Measurements from ENCODE around the gene KPNA1. TPM values are rescaled to one million over a fixed set of nuclear protein-coding genes. Genes with fewer than 3 reads are reported as not detected.
A peak's percentile ranks its signal among the peaks of the same experiment; 100 is the strongest.

The KPNA1 gene
- total RNA-seq, 1 donor from 2014 or later = 82.5 TPM

DNA sequence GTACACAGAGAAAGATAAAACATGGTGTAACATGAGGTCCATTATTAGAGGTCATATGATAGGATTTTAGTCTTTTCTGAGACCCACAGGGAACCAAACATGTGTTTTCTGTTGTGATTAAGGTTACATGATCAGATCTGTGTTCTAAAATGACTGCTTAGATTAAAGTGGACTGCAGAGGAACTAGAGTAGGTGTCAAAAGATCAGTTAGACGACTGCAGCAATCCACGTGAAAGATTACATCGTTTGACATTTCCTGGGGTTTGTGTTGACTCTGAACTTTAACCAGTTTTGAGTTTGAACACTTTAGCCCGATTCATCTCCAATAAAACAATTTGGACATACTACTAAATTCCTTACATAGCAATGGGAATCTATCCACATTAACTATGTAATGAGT is 136.8 kb downstream of the KPNA1 start:
- no peak overlapping the region for H3K4me3 Mint-ChIP-seq (ENCODE audit: low read depth)

DNA sequence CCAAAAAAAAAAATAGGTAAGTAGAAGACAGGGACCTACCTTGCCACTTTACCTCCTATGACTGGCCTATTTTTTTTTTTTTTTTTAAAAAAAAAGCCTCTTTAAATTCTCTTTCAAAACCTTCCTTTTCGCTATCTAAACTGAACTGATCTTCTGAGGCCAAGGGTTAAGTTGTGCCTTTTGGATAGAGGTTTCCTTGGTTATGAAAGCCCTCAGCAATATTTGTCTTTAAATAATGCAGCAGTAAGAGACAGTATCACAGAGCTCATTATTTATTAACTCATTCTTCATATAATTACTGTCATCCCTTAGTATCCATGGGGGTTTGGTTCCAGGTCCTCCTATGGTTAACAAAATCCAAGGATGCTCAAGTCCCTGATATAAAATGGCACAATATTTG is 140.7 kb downstream of the KPNA1 start:
- Mint-ChIP-seq H3K36me3 (ENCODE audit: insufficient read depth) (peaks cover 11% of the 10 kb centered on the region), H3K4me1 (ENCODE audit: low read depth) (peaks cover 2% of the 10 kb centered on the region), H3K9me3 (ENCODE audit: low read depth) (no peaks in the 10 kb centered on the region), H3K27ac (no peak overlapping the region), H3K4me3 (ENCODE audit: low read depth) (no peak overlapping the region), H3K27me3 (no peaks in the 10 kb centered on the region)
- DNase-seq (ENCODE audit: low spot score, unreplicated experiment) = no peak
- TF ChIP-seq, protein P1, sequence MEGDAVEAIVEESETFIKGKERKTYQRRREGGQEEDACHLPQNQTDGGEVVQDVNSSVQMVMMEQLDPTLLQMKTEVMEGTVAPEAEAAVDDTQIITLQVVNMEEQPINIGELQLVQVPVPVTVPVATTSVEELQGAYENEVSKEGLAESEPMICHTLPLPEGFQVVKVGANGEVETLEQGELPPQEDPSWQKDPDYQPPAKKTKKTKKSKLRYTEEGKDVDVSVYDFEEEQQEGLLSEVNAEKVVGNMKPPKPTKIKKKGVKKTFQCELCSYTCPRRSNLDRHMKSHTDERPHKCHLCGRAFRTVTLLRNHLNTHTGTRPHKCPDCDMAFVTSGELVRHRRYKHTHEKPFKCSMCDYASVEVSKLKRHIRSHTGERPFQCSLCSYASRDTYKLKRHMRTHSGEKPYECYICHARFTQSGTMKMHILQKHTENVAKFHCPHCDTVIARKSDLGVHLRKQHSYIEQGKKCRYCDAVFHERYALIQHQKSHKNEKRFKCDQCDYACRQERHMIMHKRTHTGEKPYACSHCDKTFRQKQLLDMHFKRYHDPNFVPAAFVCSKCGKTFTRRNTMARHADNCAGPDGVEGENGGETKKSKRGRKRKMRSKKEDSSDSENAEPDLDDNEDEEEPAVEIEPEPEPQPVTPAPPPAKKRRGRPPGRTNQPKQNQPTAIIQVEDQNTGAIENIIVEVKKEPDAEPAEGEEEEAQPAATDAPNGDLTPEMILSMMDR (IDR thresholded peaks at IDR 0.05; ENCODE audit: unreplicated experiment) = no peak

More for the DNA sequence above, 136.8 kb downstream of the KPNA1 start:
- peaks cover 9% of the 10 kb centered on the region for H3K4me1 Mint-ChIP-seq (ENCODE audit: low read depth)
- H3K27me3 Mint-ChIP-seq = no peaks in the 10 kb centered on the region
- H3K9me3 Mint-ChIP-seq (ENCODE audit: low read depth) = no peaks in the 10 kb centered on the region
- TF ChIP-seq, protein P1 (IDR thresholded peaks at IDR 0.05; ENCODE audit: unreplicated experiment) = no peak
- H3K36me3 Mint-ChIP-seq (ENCODE audit: insufficient read depth) = peaks cover 6% of the 10 kb centered on the region
- H3K27ac Mint-ChIP-seq = peak overlapping the region; percentile 50
- DNase-seq (ENCODE audit: low spot score, unreplicated experiment) = no peak

Other genes starting within 250 kb of the KPNA1 start
- not detected in 2 replicates for gene CSTA, start 189.7 kb downstream of the KPNA1 start, total RNA-seq
- gene MIX23, start 131.7 kb downstream of the KPNA1 start, total RNA-seq = 53.5 and 55.4 TPM in 2 replicates
- gene FAM162A, start 130.8 kb downstream of the KPNA1 start, total RNA-seq = 52.5 and 61.3 TPM in 2 replicates
- 6.6 and 7.5 TPM in 2 replicates for gene WDR5B, start 98.9 kb downstream of the KPNA1 start, total RNA-seq
- 11.3 and 11.5 TPM in 2 replicates for gene PARP9, start 49.4 kb upstream of the KPNA1 start, total RNA-seq
- gene DTX3L, start 49.4 kb upstream of the KPNA1 start, total RNA-seq = 13.0 and 14.5 TPM in 2 replicates
- 0.55 TPM in 2 replicates for gene PARP15, start 62.7 kb upstream of the KPNA1 start, total RNA-seq
- gene PARP14, start 165.9 kb upstream of the KPNA1 start, total RNA-seq = 20.0 and 21.4 TPM in 2 replicates